HG03196 (cell line): ENCODE results near the gene MED22.

ENCODE experiments used
- ATAC-seq: cut with Tn5 transposase; IDR thresholded peaks from one replicate; pipeline ENCODE4 v1.9.1; 2021; ENCODE audit not compliant: unreplicated experiment

MED22 gene

DNA sequence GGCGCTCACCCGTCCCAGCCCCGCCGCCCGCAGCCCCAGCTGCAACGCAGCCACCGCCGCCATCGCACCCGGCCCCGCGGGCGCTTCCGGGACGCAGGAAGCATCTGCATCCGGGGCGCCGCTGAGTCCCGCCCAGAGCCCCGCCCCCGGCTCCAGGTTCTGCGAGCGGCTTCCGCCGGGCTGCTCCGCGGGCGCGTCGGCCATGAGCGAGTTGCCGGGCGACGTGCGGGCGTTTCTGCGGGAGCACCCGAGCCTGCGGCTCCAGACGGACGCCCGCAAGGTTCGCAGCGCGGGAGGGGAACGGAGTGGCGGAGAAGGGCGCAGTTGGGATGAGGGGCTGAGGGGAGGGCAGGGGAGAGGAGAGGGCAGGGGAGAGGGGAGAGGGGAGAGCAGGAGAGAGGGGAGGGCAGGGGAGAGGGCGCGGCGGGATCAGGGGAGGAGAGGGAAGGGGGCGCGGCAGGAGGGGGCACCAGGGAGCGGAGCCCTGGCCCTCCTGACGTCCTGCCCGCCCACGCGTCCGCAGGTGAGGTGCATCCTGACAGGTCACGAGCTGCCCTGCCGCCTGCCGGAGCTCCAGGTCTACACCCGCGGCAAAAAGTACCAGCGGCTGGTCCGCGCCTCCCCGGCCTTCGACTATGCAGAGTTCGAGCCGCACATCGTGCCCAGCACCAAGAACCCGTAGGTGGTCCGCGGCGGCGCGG lies 8.6 kb upstream of the MED22 start, which contains the start of the genes SURF1 and SURF2:
Gene SURF1 (minus strand): TSS at position 97 of the 701 bp plus-strand sequence. CDS start 34 bp downstream, at position 63.
Gene SURF2 (plus strand): TSS at position 160 of the 701 bp plus-strand sequence. CDS start 43 bp downstream, at position 203.
- peak; percentile 60 for ATAC-seq

GRCh38 chr9:133355881-133356357 lies 8.0 kb upstream of the MED22 start:
- ATAC-seq = peak; percentile 28

GRCh38 chr9:133354766-133355165 lies 6.8 kb upstream of the MED22 start:
- no peak for ATAC-seq

GRCh38 chr9:133353548-133353947 lies 5.6 kb upstream of the MED22 start:
- ATAC-seq = no peak

- ATAC-seq = no peak
These were observed 4.9 kb upstream of the MED22 start for GRCh38 chr9:133352635-133353340.

- no peak for ATAC-seq
These were observed 4.1 kb upstream of the MED22 start for GRCh38 chr9:133351908-133352634.

GRCh38 chr9:133351526-133351907 lies 3.6 kb upstream of the MED22 start:
- ATAC-seq = no peak

DNA sequence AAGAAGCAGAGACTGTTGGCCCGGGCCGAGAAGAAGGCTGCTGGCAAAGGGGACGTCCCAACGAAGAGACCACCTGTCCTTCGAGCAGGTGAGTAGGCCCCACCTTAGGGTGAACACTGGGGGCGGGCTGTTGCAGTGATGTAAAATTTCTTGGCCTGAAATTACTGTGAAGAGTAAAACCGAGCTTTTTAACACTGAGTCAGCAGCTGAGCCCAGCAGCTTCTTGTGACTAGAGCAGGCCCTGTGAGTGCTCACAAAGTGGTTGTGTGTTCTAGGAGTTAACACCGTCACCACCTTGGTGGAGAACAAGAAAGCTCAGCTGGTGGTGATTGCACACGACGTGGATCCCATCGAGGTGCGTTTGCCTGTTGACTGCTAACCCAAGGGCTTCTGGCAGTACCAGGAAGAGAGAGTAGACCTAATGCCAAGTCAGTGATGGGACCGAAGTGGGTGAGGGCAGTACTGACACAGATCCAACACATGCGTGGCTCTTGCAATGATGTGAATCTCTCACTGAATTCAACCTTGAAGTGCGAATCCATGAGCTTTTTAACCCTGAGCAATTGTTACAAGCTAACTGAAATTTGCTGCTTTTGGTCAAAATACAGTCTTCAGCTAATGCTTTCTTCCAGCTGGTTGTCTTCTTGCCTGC lies 2.2 kb upstream of the MED22 start:
- no peak for ATAC-seq

DNA sequence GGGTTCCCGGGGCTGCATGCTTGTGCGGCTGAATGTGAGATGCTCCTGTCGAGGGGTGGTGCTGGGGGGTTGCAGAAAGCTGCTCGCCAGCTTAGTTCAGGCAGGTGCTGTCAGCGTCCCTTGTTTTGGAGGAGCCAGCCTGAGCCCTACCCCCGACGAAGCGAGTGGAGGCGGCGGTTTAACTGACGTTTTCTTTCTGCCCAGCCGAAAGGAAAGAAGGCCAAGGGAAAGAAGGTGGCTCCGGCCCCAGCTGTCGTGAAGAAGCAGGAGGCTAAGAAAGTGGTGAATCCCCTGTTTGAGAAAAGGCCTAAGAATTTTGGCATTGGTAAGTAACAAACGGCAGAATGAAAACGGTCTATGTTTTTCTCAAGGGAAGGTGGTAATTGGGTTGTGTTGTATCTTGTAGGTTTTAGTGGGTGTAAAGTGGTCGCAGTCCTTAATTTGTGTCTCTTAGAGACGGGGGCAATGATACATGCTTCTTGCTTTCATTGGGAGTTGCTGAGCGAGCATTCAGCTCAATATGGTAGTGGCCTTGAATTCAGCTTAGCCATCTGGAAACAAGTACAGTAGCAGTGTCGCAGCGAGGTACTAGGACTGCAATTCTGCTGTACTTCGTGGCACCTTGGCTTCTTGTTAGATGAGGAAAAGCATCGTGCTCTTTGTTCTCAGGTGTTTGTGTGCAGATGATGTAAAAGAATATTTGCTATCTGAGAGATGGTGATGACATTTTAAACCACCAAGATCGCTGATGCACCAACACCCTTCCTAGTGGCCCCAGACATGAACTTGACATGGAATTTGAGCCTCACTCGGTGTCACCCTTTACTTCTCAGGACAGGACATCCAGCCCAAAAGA lies 1.0 kb upstream of the MED22 start:
- ATAC-seq = no peak

GRCh38 chr9:133347515-133347984 lies 381 bp downstream of the MED22 start:
- ATAC-seq = peak; percentile 26

- no peak for ATAC-seq
These were observed 1.7 kb downstream of the MED22 start for GRCh38 chr9:133346021-133346785.

DNA sequence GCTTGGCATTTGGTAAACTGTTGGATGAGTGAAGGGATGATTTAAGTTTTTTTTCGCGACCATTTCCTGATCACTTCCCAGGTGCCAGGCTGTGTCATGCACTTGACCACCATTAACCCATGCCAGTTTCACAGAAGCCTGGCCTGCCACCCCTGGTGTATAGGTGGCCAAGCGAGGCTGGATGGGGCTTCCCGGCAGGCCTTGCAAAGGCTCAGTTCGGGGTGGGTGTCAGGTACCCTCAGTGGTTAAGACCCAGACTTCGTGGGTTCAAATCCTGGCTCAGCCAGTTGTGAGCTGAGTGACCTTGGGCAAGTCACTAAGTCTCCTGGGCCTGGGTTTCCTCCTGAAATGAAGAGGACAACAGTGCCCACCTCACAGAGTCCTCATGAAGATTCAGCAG lies 2.3 kb downstream of the MED22 start:
- no peak for ATAC-seq

- no peak for ATAC-seq
These were observed 3.0 kb downstream of the MED22 start for GRCh38 chr9:133344979-133345378.

- ATAC-seq = no peak
These were observed 3.9 kb downstream of the MED22 start for GRCh38 chr9:133344071-133344470.

DNA sequence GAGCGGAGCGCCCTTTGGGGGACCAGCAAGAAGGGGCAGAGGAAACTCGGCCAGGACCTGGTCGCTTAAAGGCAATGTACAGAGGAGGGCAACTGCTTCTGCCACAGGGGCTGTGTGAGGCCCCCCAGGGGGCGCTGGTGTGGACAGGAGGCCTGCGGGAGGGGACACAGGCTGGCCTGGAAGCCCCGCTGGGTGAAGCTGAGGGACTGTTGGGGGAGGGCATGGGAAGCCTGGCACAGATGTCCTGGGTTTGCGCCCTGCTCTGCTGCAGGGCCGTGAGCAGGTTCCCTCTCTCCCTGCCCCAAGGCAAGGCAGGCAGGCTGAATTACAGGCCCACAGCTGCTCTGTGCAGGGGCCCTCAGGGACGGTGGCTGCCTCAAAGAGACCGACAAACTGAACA lies 5.4 kb downstream of the MED22 start:
- no peak for ATAC-seq

DNA sequence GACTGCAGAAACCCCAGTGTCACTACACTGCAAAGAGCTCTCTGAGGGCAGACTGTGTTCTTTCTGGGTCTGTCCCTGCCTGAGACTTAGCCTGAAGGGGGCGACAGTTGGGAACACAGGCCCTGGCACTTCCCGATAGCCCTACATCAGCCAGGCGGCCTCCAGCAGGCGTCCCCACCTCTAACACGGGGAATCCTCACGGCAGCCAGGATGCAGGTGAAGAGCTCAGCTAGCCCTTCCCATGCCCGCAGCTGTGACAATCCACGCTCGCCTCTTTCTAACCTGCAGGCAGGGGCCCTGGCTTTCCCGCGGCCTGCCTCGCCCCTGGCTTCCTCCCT lies 5.9 kb downstream of the MED22 start:
- no peak for ATAC-seq

GRCh38 chr9:133341369-133342068 lies 6.4 kb downstream of the MED22 start:
- no peak for ATAC-seq

- ATAC-seq = no peak
These were observed 7.0 kb downstream of the MED22 start for GRCh38 chr9:133340916-133341315.

GRCh38 chr9:133340256-133340655 lies 7.7 kb downstream of the MED22 start:
- no peak for ATAC-seq
